ENCODE results near the gene SNRPD3. TPM values are rescaled to one million over a fixed set of nuclear protein-coding genes. Genes with fewer than 3 reads are reported as not detected.

SNRPD3 gene
- total RNA-seq, 4 donors from 2014 or later, result 98.7 to 127 (median 111) TPM

- Histone ChIP-seq H3K4me1 (no peaks in the 10 kb centered on the region), H3K27me3 (no peaks in the 10 kb centered on the region), H3K4me3 (no peak overlapping the region), H3K36me3 (peaks cover 0 to 31% (median 1%) of the 10 kb centered on the region in 3 donors), H3K27ac (no peak overlapping the region), H3K9me3 (no peaks in the 10 kb centered on the region)
- 95 to 100% methylated on average over 4 of the region's 4 CpGs for WGBS, 2 donors
- TF ChIP-seq POLR2A (IDR thresholded peaks at IDR 0.05) (no peak), EP300 (IDR thresholded peaks at IDR 0.05) (no peak), CTCF (IDR thresholded peaks at IDR 0.05) (no peak)
- DNase-seq (ENCODE audit: low spot score in 2 of 2), result no peak
Measured at GRCh38 chr22:24535348-24535747, 20.5 kb upstream of the SNRPD3 start.

GRCh38 chr22:24536089-24536488, 19.7 kb upstream of the SNRPD3 start:
- TF ChIP-seq POLR2A (IDR thresholded peaks at IDR 0.05) (no peak), CTCF (IDR thresholded peaks at IDR 0.05) (no peak), EP300 (IDR thresholded peaks at IDR 0.05) (no peak)
- Histone ChIP-seq H3K36me3 (peaks cover 0 to 39% (median 9%) of the 10 kb centered on the region in 3 donors), H3K4me1 (no peaks in the 10 kb centered on the region), H3K27me3 (no peaks in the 10 kb centered on the region), H3K4me3 (no peak overlapping the region), H3K9me3 (no peaks in the 10 kb centered on the region), H3K27ac (no peak overlapping the region)
- 78 to 95% methylated on average over 3 of the region's 3 CpGs for WGBS, 2 donors
- no peak for DNase-seq (ENCODE audit: low spot score in 2 of 2)

- H3K9me3 ChIP-seq, result no peaks in the 10 kb centered on the region
- H3K4me1 ChIP-seq, result peaks cover 0 to 21% (median 2%) of the 10 kb centered on the region in 4 donors
- no peaks in the 10 kb centered on the region for H3K27me3 ChIP-seq
- H3K27ac ChIP-seq, result no peak overlapping the region
- peaks cover 4 to 75% (median 19%) of the 10 kb centered on the region in 3 donors for H3K36me3 ChIP-seq
- no peak for DNase-seq (ENCODE audit: low spot score in 2 of 2)
- TF ChIP-seq EP300 (IDR thresholded peaks at IDR 0.05) (no peak), CTCF (IDR thresholded peaks at IDR 0.05) (no peak), POLR2A (IDR thresholded peaks at IDR 0.05) (no peak)
- no peak overlapping the region for H3K4me3 ChIP-seq
- 72 to 74% methylated on average over 2 of the region's 2 CpGs for WGBS, 2 donors
Measured at GRCh38 chr22:24540470-24540869, 15.3 kb upstream of the SNRPD3 start.

- WGBS, 2 donors, result 68 to 79% methylated on average over 5 of the region's 6 CpGs
- Histone ChIP-seq H3K27ac (peak overlapping the region in 1 of 4 donors; percentile 11), H3K36me3 (peaks cover 4 to 87% (median 27%) of the 10 kb centered on the region in 3 donors), H3K27me3 (no peaks in the 10 kb centered on the region), H3K4me1 (peaks cover 0 to 29% (median 2%) of the 10 kb centered on the region in 4 donors), H3K4me3 (no peak overlapping the region), H3K9me3 (no peaks in the 10 kb centered on the region)
- no peak for DNase-seq (ENCODE audit: low spot score in 2 of 2)
- no peak for TF ChIP-seq EP300 (IDR thresholded peaks at IDR 0.05)
- TF ChIP-seq CTCF (IDR thresholded peaks at IDR 0.05), result no peak
Measured at GRCh38 chr22:24541681-24542515, 13.9 kb upstream of the SNRPD3 start.

GRCh38 chr22:24542641-24543040, 13.2 kb upstream of the SNRPD3 start:
- Histone ChIP-seq H3K4me3 (no peak overlapping the region), H3K9me3 (no peaks in the 10 kb centered on the region), H3K27me3 (no peaks in the 10 kb centered on the region), H3K36me3 (peaks cover 10 to 90% (median 34%) of the 10 kb centered on the region in 3 donors), H3K27ac (peak overlapping the region in 1 of 4 donors; percentile 11), H3K4me1 (peaks cover 0 to 29% (median 2%) of the 10 kb centered on the region in 4 donors)
- DNase-seq (ENCODE audit: low spot score in 2 of 2), result no peak
- 75 to 100% methylated on average over 2 to 4 of the region's 9 CpGs for WGBS, 2 donors
- no peak for TF ChIP-seq CTCF (IDR thresholded peaks at IDR 0.05)
